GM23338 (cell line): ENCODE data around the gene FBXW4. TPM values are rescaled to one million over a fixed set of nuclear protein-coding genes. Genes with fewer than 3 reads are reported as not detected.

Source experiments
- ATAC-seq: fragments of 200-7000 bp; cut with Tn5 transposase; 3 replicates; pipeline ENCODE4 v1.9.1; 2020
- DNase-seq: peaks from one replicate; pipeline ENCODE4 v3.0.0-alpha.2; 2015; ENCODE audit warnings: low spot score
- H2AFZ ChIP-seq: fragments of 200-600 bp; sonication (generic); 2 replicates; pipeline ENCODE4 v1.8.0; 2016; ENCODE audit warnings: antibody characterized with exemption, mild to moderate bottlenecking, moderate library complexity
- H3F3A ChIP-seq: fragments of 200-600 bp; sonication (generic); replicated peaks from 2 replicates; pipeline ENCODE4 v1.8.0; 2017; ENCODE audit warnings: antibody characterized with exemption, mixed run types, low read depth
- H3K27ac ChIP-seq: fragments of 200-600 bp; sonication (generic); 2 replicates; pipeline ENCODE4 v1.6.1; 2016; ENCODE audit warnings: low read depth
- H3K27me3 ChIP-seq: fragments of 200-600 bp; sonication (generic); 2 replicates; pipeline ENCODE4 v1.8.0; 2016; ENCODE audit warnings: mild to moderate bottlenecking, mixed run types, moderate library complexity; ENCODE audit not compliant: insufficient read depth
- H3K36me3 ChIP-seq: fragments of 200-600 bp; sonication (generic); 2 replicates; pipeline ENCODE4 v1.8.0; 2016; ENCODE audit warnings: mild to moderate bottlenecking; ENCODE audit not compliant: insufficient read depth
- H3K4me1 ChIP-seq: fragments of 200-600 bp; sonication (generic); 2 replicates; pipeline ENCODE4 v1.8.0; 2016; ENCODE audit warnings: mild to moderate bottlenecking, moderate library complexity; ENCODE audit not compliant: insufficient read depth
- H3K4me2 ChIP-seq: fragments of 200-600 bp; sonication (generic); 2 replicates; pipeline ENCODE4 v1.7.1; 2017; ENCODE audit warnings: mixed run types
- H3K4me3 ChIP-seq: fragments of 200-600 bp; sonication (generic); 2 replicates; pipeline ENCODE4 v1.6.1; 2016; ENCODE audit warnings: mixed run types
- H3K79me2 ChIP-seq: fragments of 200-600 bp; sonication (generic); replicated peaks from 2 replicates; pipeline ENCODE4 v1.8.0; 2017; ENCODE audit warnings: mild to moderate bottlenecking; ENCODE audit not compliant: insufficient read depth
- H3K9me2 ChIP-seq: fragments of 200-600 bp; sonication (generic); 2 replicates; pipeline ENCODE4 v1.8.0; 2017; ENCODE audit not compliant: insufficient read depth
- H4K20me1 ChIP-seq: fragments of 200-600 bp; sonication (generic); replicated peaks from 2 replicates; pipeline ENCODE4 v1.8.0; 2017; ENCODE audit warnings: mild to moderate bottlenecking; ENCODE audit not compliant: insufficient read depth
- H3K27ac Mint-ChIP-seq: 2 replicates; pipeline ENCODE4 v1.8.0; 2020; ENCODE audit warnings: inconsistent platforms, mild to moderate bottlenecking, moderate library complexity, mixed read lengths
- H3K27me3 Mint-ChIP-seq: 3 replicates; pipeline ENCODE4 v1.8.0; 2022; ENCODE audit warnings: low read depth, mild to moderate bottlenecking, moderate library complexity, mixed read lengths, inconsistent platforms; ENCODE audit not compliant: insufficient read depth, poor library complexity
- H3K36me3 Mint-ChIP-seq: 3 replicates; pipeline ENCODE4 v1.8.0; 2021; ENCODE audit warnings: low read depth, mild to moderate bottlenecking, inconsistent platforms, moderate library complexity, mixed read lengths
- H3K4me1 Mint-ChIP-seq: 3 replicates; pipeline ENCODE4 v1.8.0; 2020; ENCODE audit warnings: mild to moderate bottlenecking, inconsistent platforms, mixed read lengths
- H3K4me3 Mint-ChIP-seq: 3 replicates; pipeline ENCODE4 v1.8.0; 2021; ENCODE audit warnings: moderate library complexity, mild to moderate bottlenecking, inconsistent platforms, mixed read lengths
- H3K9me3 Mint-ChIP-seq: 3 replicates; pipeline ENCODE4 v1.8.0; 2020; ENCODE audit warnings: moderate library complexity, mild to moderate bottlenecking, inconsistent platforms, mixed read lengths
- JUNB ChIP-seq: IDR thresholded peaks from one replicate; pipeline ENCODE4 v1.6.1; 2016; ENCODE audit warnings: antibody characterized with exemption; ENCODE audit not compliant: unreplicated experiment
- NANOG ChIP-seq: IDR thresholded peaks from 2 replicates; pipeline ENCODE4 v1.6.1; 2016; ENCODE audit warnings: antibody characterized with exemption, borderline replicate concordance
- POLR2AphosphoS5 ChIP-seq: IDR thresholded peaks from 2 replicates; pipeline ENCODE4 v1.6.1; 2016; ENCODE audit warnings: antibody characterized with exemption, low read depth
- ZNF114 ChIP-seq: fragments of 250-450 bp; sonication (Bioruptor Pico); IDR thresholded peaks from 2 replicates; pipeline ENCODE4 v1.5.0; 2020; ENCODE audit warnings: mild to moderate bottlenecking, moderate library complexity
- polyA plus RNA-seq: library from polyadenylated mRNA; unstranded; fragments of >200 nt; fragmentation: Nextera tagmentation; extraction: Ambion mirVana; gene quantifications from 2 replicates; pipeline ENCODE4 v1.2.1, GENCODE V29; 2016
- total RNA-seq: library from RNA; depleted of rRNA; stranded (reverse); fragments of >200 nt; shearing (Covaris generic); gene quantifications from 2 replicates; pipeline ENCODE4 v1.2.3, GENCODE V29; 2014
- TF ChIP-seq, protein P1 (sequence below): IDR thresholded peaks from one replicate; pipeline ENCODE4 v1.6.1; 2018; ENCODE audit warnings: antibody characterized with exemption; ENCODE audit not compliant: unreplicated experiment
- TF ChIP-seq, protein P2 (sequence below): IDR thresholded peaks from 2 replicates; pipeline ENCODE4 v1.6.1; 2016; ENCODE audit warnings: antibody characterized with exemption

Gene FBXW4
- total and polyA plus RNA-seq, 2 experiments from 2014 or later: 8.0 to 18.6 TPM

DNA sequence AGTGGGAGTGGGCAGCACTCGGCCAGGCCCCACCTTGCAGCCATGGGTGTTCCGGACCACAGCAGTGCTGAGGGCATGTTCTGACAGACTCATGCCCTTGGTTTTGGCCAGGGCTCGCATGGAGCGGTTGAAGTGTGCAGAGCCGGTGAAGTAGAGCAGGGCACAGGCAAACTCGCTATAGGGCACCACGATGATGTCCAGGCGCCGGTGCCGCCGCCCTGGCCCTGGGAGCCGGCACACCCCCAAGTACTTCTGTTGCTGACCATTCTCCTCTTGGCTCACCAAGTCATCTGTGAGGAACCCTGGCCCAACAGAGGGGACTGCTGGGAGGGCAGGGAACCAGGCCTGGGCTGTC lies 115.5 kb downstream of the FBXW4 start (continued):
- TF ChIP-seq, protein P1, sequence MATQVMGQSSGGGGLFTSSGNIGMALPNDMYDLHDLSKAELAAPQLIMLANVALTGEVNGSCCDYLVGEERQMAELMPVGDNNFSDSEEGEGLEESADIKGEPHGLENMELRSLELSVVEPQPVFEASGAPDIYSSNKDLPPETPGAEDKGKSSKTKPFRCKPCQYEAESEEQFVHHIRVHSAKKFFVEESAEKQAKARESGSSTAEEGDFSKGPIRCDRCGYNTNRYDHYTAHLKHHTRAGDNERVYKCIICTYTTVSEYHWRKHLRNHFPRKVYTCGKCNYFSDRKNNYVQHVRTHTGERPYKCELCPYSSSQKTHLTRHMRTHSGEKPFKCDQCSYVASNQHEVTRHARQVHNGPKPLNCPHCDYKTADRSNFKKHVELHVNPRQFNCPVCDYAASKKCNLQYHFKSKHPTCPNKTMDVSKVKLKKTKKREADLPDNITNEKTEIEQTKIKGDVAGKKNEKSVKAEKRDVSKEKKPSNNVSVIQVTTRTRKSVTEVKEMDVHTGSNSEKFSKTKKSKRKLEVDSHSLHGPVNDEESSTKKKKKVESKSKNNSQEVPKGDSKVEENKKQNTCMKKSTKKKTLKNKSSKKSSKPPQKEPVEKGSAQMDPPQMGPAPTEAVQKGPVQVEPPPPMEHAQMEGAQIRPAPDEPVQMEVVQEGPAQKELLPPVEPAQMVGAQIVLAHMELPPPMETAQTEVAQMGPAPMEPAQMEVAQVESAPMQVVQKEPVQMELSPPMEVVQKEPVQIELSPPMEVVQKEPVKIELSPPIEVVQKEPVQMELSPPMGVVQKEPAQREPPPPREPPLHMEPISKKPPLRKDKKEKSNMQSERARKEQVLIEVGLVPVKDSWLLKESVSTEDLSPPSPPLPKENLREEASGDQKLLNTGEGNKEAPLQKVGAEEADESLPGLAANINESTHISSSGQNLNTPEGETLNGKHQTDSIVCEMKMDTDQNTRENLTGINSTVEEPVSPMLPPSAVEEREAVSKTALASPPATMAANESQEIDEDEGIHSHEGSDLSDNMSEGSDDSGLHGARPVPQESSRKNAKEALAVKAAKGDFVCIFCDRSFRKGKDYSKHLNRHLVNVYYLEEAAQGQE: no peak
- TF ChIP-seq, protein P2, sequence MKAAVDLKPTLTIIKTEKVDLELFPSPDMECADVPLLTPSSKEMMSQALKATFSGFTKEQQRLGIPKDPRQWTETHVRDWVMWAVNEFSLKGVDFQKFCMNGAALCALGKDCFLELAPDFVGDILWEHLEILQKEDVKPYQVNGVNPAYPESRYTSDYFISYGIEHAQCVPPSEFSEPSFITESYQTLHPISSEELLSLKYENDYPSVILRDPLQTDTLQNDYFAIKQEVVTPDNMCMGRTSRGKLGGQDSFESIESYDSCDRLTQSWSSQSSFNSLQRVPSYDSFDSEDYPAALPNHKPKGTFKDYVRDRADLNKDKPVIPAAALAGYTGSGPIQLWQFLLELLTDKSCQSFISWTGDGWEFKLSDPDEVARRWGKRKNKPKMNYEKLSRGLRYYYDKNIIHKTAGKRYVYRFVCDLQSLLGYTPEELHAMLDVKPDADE: no peak

DNA sequence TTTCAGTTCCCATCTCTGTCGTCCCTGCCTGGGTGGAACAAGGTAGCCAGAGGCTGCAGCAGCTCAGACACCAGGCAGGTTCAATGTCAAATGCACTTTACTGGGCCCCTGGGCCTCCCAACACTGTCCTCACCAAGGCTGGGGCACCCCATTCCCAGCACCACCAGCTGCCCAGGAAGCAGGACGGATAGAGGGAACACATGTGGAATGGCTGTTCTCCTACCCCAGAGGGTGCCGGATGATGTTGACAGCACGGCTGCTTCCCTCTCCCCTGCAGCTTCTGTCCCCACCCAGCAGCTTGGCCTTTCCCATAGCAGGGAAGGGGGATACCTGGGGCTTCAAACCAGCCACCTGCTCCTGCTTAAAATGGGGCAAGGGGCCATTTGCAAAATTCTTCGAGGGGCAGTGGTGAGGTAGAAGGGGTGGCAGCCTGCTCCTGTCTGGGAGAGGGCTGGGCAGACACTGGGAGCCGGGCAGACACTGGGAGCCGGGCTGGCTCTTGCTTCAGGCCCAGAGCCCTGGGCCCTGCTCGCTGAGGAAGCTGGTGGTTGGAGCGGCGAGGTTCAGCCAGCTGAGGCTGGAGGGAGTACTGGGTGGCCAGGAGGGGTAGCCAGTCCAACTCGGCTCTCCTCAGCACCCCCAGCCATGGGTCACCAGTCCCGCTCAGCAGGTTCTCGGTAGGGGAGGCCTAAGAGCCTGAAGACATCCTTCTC lies 116.0 kb downstream of the FBXW4 start:
- H2AFZ ChIP-seq: no peak overlapping the region
- Mint-ChIP-seq H3K4me3 (no peak overlapping the region), H3K27ac (no peak overlapping the region), H3K36me3 (peaks cover 37% of the 10 kb centered on the region), H3K9me3 (peaks cover 10% of the 10 kb centered on the region), H3K27me3 (peaks cover 13% of the 10 kb centered on the region), H3K4me1 (peaks cover 25% of the 10 kb centered on the region)
- H3K9me2 ChIP-seq: no peaks in the 10 kb centered on the region
- ATAC-seq: no peak
- no peak overlapping the region for H3K27ac ChIP-seq
- H3K4me2 ChIP-seq: no peak overlapping the region
- no peaks in the 10 kb centered on the region for H3F3A ChIP-seq
- no peaks in the 10 kb centered on the region; the same call in 1 of the 2 replicates for H4K20me1 ChIP-seq
- no peak overlapping the region for H3K4me3 ChIP-seq
- H3K79me2 ChIP-seq: no peaks in the 10 kb centered on the region
- peaks cover 1% of the 10 kb centered on the region; the same call in 1 of the 2 replicates for H3K27me3 ChIP-seq
- TF ChIP-seq JUNB (no peak), ZNF114 (CRISPR knock-in tag) (no peak), POLR2AphosphoS5 (no peak), NANOG (no peak)
- DNase-seq: no peak
- no peaks in the 10 kb centered on the region; the same call in none of the 2 replicates for H3K36me3 ChIP-seq
- H3K4me1 ChIP-seq: peaks cover 18% of the 10 kb centered on the region

DNA sequence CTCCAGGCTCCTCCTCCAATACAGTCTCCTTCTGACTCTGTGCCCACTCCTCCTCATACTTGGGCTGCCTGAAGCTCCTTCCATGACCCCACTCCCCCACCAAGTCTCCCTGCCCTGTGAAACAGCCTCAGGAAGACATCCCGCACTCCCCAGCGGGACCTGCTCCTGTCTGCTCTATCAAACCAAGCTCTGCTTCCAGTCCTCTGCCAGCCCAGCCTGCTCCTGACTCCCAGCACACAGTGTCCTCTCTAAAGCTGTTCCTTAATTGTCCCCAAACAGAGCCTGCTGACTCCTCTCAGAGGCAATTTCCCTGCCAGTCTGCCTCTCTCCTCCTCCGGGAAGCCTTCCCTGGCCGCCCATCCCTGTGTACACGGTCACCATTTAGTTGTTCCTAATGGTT lies 116.8 kb downstream of the FBXW4 start:
- H3K79me2 ChIP-seq: no peaks in the 10 kb centered on the region
- H3K36me3 ChIP-seq: no peaks in the 10 kb centered on the region; the same call in 1 of the 2 replicates
- no peak overlapping the region for H3K4me2 ChIP-seq
- no peak for TF ChIP-seq ZNF114 (CRISPR knock-in tag)
- Mint-ChIP-seq H3K9me3 (peaks cover 10% of the 10 kb centered on the region), H3K4me1 (peaks cover 25% of the 10 kb centered on the region), H3K36me3 (peaks cover 37% of the 10 kb centered on the region), H3K27me3 (peaks cover 15% of the 10 kb centered on the region), H3K4me3 (no peak overlapping the region), H3K27ac (no peak overlapping the region)
- peaks cover 5% of the 10 kb centered on the region; the same call in 1 of the 2 replicates for H3K27me3 ChIP-seq
- H4K20me1 ChIP-seq: no peaks in the 10 kb centered on the region; the same call in 1 of the 2 replicates
- no peak for ATAC-seq
- H3K4me3 ChIP-seq: no peak overlapping the region
- H3F3A ChIP-seq: no peaks in the 10 kb centered on the region
- H3K27ac ChIP-seq: no peak overlapping the region
- no peaks in the 10 kb centered on the region for H3K9me2 ChIP-seq
- H3K4me1 ChIP-seq: peaks cover 20% of the 10 kb centered on the region
- H2AFZ ChIP-seq: no peak overlapping the region
- DNase-seq: no peak
